Measurements from ENCODE around the gene UNC5B. TPM values are rescaled to one million over a fixed set of nuclear protein-coding genes. Genes with fewer than 3 reads are reported as not detected.
A peak's percentile ranks its signal among the peaks of the same experiment; 100 is the strongest.

UNC5B gene
- total RNA-seq, 1 donor = 135 TPM

- Histone ChIP-seq H3K4me1 (ENCODE audit: insufficient read depth, low read length) (peaks cover 15% of the 10 kb centered on the region), H3K4me3 (ENCODE audit: insufficient read depth, low read length) (no peak overlapping the region), H4K20me1 (ENCODE audit: insufficient read depth, low read length) (no peaks in the 10 kb centered on the region), H3K79me2 (ENCODE audit: insufficient read depth, low read length) (no peaks in the 10 kb centered on the region), H3K36me3 (ENCODE audit: insufficient read depth, low read length) (no peaks in the 10 kb centered on the region), H3K27me3 (ENCODE audit: insufficient read depth, low read length) (peaks cover 2% of the 10 kb centered on the region), H2AFZ (ENCODE audit: low read length) (no peak overlapping the region), H3K27ac (ENCODE audit: low read depth, low read length) (no peak overlapping the region), H3K9me3 (ENCODE audit: low read depth, low read length) (no peaks in the 10 kb centered on the region), H3K4me2 (ENCODE audit: insufficient read depth, low read length) (no peak overlapping the region)
- DNase-seq (ENCODE audit: insufficient read length, low spot score, missing footprints) = no peak
- no peak for TF ChIP-seq CTCF (IDR thresholded peaks at IDR 0.05; ENCODE audit: extremely low read depth, low read depth, low read length)
These were observed 103.9 kb downstream of the UNC5B start for GRCh38 chr10:71316056-71316785.

- no peaks in the 10 kb centered on the region for H4K20me1 ChIP-seq (ENCODE audit: insufficient read depth, low read length)
- no peaks in the 10 kb centered on the region for H3K27me3 ChIP-seq (ENCODE audit: insufficient read depth, low read length)
- no peak overlapping the region for H3K27ac ChIP-seq (ENCODE audit: low read depth, low read length)
- H3K9me3 ChIP-seq (ENCODE audit: low read depth, low read length) = no peaks in the 10 kb centered on the region
- no peak overlapping the region for H3K4me3 ChIP-seq (ENCODE audit: insufficient read depth, low read length)
- no peak overlapping the region for H3K4me2 ChIP-seq (ENCODE audit: insufficient read depth, low read length)
- H2AFZ ChIP-seq (ENCODE audit: low read length) = no peak overlapping the region
- peaks cover 15% of the 10 kb centered on the region for H3K4me1 ChIP-seq (ENCODE audit: insufficient read depth, low read length)
- no peaks in the 10 kb centered on the region for H3K36me3 ChIP-seq (ENCODE audit: insufficient read depth, low read length)
- H3K79me2 ChIP-seq (ENCODE audit: insufficient read depth, low read length) = no peaks in the 10 kb centered on the region
- no peak for TF ChIP-seq CTCF (IDR thresholded peaks at IDR 0.05; ENCODE audit: extremely low read depth, low read depth, low read length)
- DNase-seq (ENCODE audit: insufficient read length, low spot score, missing footprints) = no peak
These were observed 104.4 kb downstream of the UNC5B start for GRCh38 chr10:71316786-71317160.

GRCh38 chr10:71317739-71318138 is 105.4 kb downstream of the UNC5B start:
- no peaks in the 10 kb centered on the region for H3K27me3 ChIP-seq (ENCODE audit: insufficient read depth, low read length)
- H3K4me3 ChIP-seq (ENCODE audit: insufficient read depth, low read length) = no peak overlapping the region
- no peaks in the 10 kb centered on the region for H3K36me3 ChIP-seq (ENCODE audit: insufficient read depth, low read length)
- no peaks in the 10 kb centered on the region for H3K9me3 ChIP-seq (ENCODE audit: low read depth, low read length)
- no peak for TF ChIP-seq CTCF (IDR thresholded peaks at IDR 0.05; ENCODE audit: extremely low read depth, low read depth, low read length)
- H2AFZ ChIP-seq (ENCODE audit: low read length) = no peak overlapping the region
- H3K27ac ChIP-seq (ENCODE audit: low read depth, low read length) = no peak overlapping the region
- DNase-seq (ENCODE audit: insufficient read length, low spot score, missing footprints) = no peak
- H3K79me2 ChIP-seq (ENCODE audit: insufficient read depth, low read length) = no peaks in the 10 kb centered on the region
- no peaks in the 10 kb centered on the region for H4K20me1 ChIP-seq (ENCODE audit: insufficient read depth, low read length)
- H3K4me2 ChIP-seq (ENCODE audit: insufficient read depth, low read length) = no peak overlapping the region
- H3K4me1 ChIP-seq (ENCODE audit: insufficient read depth, low read length) = peaks cover 15% of the 10 kb centered on the region

- Histone ChIP-seq H3K4me3 (ENCODE audit: insufficient read depth, low read length) (peak within 1 kb of the TSS; percentile 78), H2AFZ (ENCODE audit: low read length) (peak within 1 kb of the TSS; percentile 95), H3K4me2 (ENCODE audit: insufficient read depth, low read length) (peak within 1 kb of the TSS; percentile 95), H3K27ac (ENCODE audit: low read depth, low read length) (no peak within 1 kb of the TSS), H3K36me3 (ENCODE audit: insufficient read depth, low read length) (peaks cover 3% of the 10 kb centered on the region), H4K20me1 (ENCODE audit: insufficient read depth, low read length) (no peaks in the 10 kb centered on the region), H3K4me1 (ENCODE audit: insufficient read depth, low read length) (peaks cover 6% of the 10 kb centered on the region), H3K79me2 (ENCODE audit: insufficient read depth, low read length) (no peaks in the 10 kb centered on the region), H3K27me3 (ENCODE audit: insufficient read depth, low read length) (no peaks in the 10 kb centered on the region), H3K9me3 (ENCODE audit: low read depth, low read length) (no peaks in the 10 kb centered on the region)
- peak; percentile 98 for DNase-seq (ENCODE audit: insufficient read length, low spot score, missing footprints)
- TF ChIP-seq CTCF (IDR thresholded peaks at IDR 0.05; ENCODE audit: extremely low read depth, low read depth, low read length) = peak; percentile 59
These were observed 106.9 kb downstream of the UNC5B start, which contains the start of gene SLC29A3 for GRCh38 chr10:71319042-71319799. SLC29A3 (plus strand) TSS chr10:71319259; CDS start chr10:71319310, 51 bp downstream.
